GM12892 (cell line): Measurements from ENCODE around the gene TRUB1.

ENCODE experiments used
- POLR2A ChIP-seq: IDR thresholded peaks from 2 replicates; pipeline ENCODE4 v1.6.1; 2011; ENCODE audit warnings: low read depth, low read length, control low read depth
- POLR2AphosphoS5 ChIP-seq: IDR thresholded peaks from 2 replicates; pipeline ENCODE4 v1.6.1; 2011; ENCODE audit warnings: low read depth, low read length, control low read depth
- TAF1 ChIP-seq: IDR thresholded peaks from 2 replicates; pipeline ENCODE4 v1.6.1; 2011; ENCODE audit warnings: low read depth, mild to moderate bottlenecking, control low read depth, low read length, borderline replicate concordance

DNA sequence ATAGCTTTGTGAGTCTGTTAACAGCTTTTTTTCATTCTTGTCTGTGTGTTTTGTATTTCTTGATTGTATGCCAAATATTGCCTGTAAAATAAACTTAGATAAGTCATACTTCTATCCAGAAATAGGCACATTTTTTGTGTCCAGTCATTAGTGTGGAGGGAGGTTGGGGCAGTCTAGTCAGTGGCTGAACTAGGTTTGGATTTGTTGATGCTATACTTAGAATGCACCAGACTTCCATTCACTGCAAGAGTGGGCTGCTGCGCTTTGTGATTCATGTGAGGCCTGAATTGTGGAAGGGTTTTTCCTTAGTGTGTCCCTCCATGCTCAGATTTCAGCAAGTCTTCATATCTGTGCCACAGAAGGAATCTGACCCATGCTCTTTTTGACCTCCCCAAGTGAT lies 50.0 kb downstream of the TRUB1 start:
- no peak for TF ChIP-seq POLR2A
- no peak for TF ChIP-seq TAF1
- TF ChIP-seq POLR2AphosphoS5, result no peak
